Measurements from ENCODE around the gene SYF2.
"Not testable (repeated sequence)": the region's sequence is repeated elsewhere in the genome, so short reads cannot be mapped to it uniquely, and the experiment has no call there.

The SYF2 gene

DNA sequence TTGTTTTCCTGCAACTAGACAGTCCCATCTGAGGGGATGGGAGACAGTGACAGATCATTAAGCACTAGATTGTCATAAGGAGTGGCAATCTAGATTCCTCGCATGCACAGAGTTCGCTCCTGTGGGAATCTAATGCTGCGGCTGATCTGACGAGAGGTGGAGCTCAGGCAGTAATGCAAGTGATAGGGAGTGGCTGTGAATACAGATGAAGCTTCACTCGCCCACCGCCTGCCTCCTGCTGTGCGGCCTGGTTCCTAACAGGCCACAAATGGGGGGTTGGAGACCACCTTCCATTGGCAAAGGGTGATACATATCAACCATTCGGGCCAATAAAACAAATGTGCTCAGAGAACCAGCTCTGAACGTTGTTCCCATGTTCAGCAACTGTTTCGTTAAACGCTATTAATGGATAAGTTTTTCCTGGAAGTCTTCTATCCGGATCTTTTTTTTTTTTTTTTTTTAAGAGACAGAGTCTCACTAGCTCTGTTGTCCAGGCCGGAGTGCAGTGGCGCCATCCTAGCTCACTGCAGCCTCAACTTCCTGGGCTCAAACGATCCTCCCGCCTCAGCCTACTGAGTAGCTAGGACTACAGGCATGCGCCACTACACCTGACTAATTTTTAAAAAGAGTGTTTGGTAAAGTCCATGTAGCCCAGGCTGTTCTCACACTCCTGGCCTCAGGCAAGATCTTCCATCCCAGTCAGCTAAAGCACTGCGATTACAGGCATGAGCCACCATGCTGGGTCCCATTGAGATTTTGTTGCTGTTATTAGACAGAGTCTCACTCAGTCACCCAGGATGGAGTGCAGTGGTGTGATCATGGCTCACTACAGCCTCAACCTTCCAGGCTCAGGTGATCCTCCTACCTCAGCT is 23.6 kb upstream of the SYF2 start:
- Histone ChIP-seq H3K36me3 (ENCODE audit: insufficient read depth, low read length) (no peaks in the 10 kb centered on the region), H3K4me1 (ENCODE audit: insufficient read depth, low read length) (peaks cover 6% of the 10 kb centered on the region; the same call in 1 of the 2 replicates), H3K9ac (ENCODE audit: low read depth, low read length) (no peak overlapping the region), H3K9me3 (ENCODE audit: control insufficient read depth, insufficient read depth, low read length) (no peaks in the 10 kb centered on the region)

DNA sequence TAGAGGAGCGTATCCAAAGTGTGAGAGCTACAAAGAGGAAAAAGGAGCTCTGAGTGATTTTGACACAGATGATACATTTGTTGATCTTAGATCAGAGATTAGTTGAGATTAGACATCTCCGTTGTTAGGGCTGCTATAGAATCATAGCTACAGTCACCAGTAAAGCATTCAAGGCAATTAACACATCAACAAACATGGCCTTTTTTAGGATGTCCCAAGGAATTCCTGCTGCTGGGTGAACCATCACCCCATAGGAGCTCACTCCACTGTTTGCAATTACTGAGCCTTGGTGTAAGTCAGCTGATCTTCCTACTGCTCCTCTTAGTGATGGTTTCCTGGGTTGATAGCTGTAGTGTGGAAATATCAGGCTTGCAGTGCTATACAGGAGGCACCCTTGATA is 21.6 kb upstream of the SYF2 start:
- H3K9ac ChIP-seq (ENCODE audit: low read depth, low read length) = no peak overlapping the region

DNA sequence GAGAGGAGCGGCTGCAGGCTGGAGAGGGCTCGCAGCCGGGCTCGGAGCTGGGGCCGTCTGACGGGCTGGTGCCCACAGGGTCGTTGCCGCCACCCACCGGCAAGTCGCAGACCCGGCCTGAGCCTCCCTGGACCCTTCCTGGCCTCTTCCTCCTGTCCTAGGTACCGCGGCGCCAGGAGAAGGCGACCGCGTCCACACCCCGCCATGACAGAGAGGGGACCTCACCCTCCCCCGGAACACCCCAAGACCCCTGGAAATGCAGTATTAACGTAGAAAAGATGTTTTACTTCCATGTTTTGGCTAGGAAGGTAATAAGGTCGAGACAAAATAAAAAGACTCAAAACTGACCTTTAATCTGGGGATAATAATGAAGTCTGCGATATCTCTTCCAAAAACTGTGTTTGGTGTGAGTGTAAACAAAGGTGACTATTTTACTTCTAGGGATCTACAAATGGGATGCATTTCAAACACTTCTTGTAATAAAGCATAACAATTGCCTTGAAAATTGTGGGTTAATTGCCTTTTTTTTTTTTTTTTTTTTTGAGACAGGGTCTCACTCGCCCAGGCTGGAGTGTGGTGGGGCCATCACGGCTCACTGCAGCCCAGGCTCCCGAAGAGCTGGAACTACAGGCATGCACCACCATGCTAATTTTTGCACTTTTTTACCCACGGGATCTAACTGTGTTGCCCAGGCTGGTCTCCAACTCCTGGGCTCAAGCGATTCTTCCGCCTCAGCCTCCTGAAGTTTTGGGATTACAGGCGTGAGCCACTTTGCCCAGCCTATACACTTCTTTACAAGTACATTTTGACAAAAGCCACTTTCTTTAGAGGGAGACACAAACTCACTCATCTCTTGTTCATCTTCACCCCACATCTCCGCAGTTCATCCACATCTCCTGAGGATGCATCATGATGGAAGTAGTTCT is 15.8 kb upstream of the SYF2 start:
- H3K36me3 ChIP-seq (ENCODE audit: insufficient read depth, low read length) = peaks cover 14% of the 10 kb centered on the region
- H3K9me3 ChIP-seq (ENCODE audit: control insufficient read depth, insufficient read depth, low read length) = no peaks in the 10 kb centered on the region
- peak overlapping the region; percentile 98 for H3K9ac ChIP-seq (ENCODE audit: low read depth, low read length)
- H3K4me1 ChIP-seq (ENCODE audit: insufficient read depth, low read length) = peaks cover 3% of the 10 kb centered on the region; the same call in 1 of the 2 replicates

More for the DNA sequence above, 21.6 kb upstream of the SYF2 start:
- Histone ChIP-seq H3K4me1 (ENCODE audit: insufficient read depth, low read length) (peaks cover 6% of the 10 kb centered on the region; the same call in 1 of the 2 replicates), H3K36me3 (ENCODE audit: insufficient read depth, low read length) (no peaks in the 10 kb centered on the region), H3K9me3 (ENCODE audit: control insufficient read depth, insufficient read depth, low read length) (no peaks in the 10 kb centered on the region)

DNA sequence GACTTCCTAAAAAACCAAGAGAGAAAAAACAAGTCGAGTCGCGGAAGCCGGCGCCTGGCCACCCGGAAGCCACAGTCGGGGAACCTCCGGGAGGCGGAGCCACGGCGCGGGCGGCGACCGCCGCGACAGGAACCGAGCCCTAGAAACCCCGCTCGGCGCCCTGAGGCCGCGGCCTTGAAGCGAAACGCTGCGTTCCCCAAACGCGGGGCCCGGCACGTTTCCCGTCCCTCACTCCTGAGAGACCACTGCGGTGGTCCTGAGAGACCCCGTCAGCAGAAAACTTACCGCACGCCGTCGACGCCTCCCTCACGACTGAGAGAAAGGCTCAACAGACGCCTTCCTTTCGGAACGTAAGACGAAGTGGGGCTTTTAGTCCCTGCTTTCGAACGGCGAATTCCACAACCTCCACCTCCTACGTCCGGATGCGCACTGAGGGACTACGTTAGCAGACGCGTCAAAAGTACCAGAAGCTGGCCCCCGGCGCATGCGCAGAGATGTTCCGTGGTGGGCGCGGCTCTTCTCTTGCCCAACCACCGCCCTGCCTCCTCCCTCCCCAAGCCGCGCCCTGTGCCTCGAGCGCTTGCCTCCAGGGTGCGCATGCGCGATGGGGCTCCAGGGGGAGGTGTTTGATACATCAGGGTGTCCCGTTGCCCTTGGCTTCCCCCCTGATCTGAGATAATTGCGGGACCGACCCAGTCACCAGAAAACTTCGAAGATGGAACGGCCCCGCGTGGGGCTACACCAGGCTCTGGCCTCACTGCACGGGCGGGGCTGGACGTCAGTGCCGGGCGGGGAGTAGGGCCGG is 14.9 kb upstream of the SYF2 start, which contains the start of gene RSRP1:
RSRP1 (minus strand) TSS at position 431 of the 805 bp plus-strand sequence. CDS start 491 bp downstream, outside the sequence.
- H3K9me3 ChIP-seq (ENCODE audit: control insufficient read depth, insufficient read depth, low read length) = no peaks in the 10 kb centered on the region
- H3K36me3 ChIP-seq (ENCODE audit: insufficient read depth, low read length) = peaks cover 14% of the 10 kb centered on the region
- H3K4me1 ChIP-seq (ENCODE audit: insufficient read depth, low read length) = peaks cover 3% of the 10 kb centered on the region; the same call in 1 of the 2 replicates
- H3K9ac ChIP-seq (ENCODE audit: low read depth, low read length) = peak within 1 kb of the TSS; percentile 98

DNA sequence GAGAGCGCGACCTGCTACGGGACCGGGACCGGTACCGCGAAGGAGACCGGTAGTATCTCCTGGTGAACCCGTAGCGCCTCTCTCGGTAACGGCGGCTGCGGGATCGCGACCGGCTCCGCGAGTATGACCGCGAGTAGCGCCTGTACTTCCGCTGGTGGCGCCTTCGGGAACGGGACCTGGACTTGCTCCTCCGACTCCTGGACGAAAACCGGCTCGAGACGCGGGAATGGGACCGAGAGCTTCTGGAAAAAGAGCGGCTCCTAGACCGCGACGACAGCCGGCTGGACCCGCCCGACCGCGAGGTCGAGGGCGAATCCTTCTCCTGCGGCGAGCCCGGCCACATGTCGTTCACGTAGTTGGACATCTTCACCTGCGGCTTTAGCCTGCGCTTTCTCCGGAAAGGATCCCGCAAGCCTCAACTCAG is 14.3 kb upstream of the SYF2 start:
- H3K4me1 ChIP-seq (ENCODE audit: insufficient read depth, low read length) = peaks cover 3% of the 10 kb centered on the region; the same call in 1 of the 2 replicates
- H3K9me3 ChIP-seq (ENCODE audit: control insufficient read depth, insufficient read depth, low read length) = no peaks in the 10 kb centered on the region
- H3K36me3 ChIP-seq (ENCODE audit: insufficient read depth, low read length) = peaks cover 14% of the 10 kb centered on the region
- H3K9ac ChIP-seq (ENCODE audit: low read depth, low read length) = peak overlapping the region; percentile 98

DNA sequence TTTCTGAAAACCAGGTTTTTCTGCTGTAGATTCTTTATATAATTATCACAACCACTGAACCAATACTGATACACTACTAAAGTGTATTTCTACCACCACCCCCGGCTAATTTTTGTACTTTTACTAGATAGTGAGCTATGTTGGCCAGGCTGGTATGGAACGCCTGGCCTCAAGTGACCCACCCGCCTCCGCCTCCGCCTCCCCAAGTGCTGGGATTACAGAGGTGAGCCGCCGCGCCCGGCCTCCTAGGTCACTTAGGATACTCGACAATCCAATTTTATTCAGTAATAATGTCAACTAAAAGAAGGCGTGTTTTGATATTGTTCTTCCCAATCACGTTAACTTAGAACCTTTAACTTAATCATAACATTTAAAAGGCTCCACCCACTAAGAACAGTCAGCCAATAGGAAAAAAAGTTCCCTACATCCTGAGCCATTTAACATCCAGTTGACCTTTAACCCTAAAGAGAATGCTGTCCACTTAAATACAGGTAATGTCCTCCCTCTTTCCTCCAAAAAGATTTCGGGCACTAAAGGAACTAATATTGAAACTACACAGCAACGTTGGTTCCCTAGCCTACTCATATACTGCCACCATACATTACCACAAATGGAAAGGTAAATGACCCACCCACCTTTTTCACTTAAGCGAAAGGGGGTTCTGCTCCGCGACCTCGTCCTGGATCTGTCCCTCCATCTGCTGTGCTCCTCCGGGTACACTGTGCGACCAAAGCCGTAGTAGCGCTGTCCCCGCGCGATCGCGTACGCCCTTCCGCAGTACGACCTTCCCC is 13.7 kb upstream of the SYF2 start:
- Histone ChIP-seq H3K36me3 (ENCODE audit: insufficient read depth, low read length) (peaks cover 14% of the 10 kb centered on the region), H3K9me3 (ENCODE audit: control insufficient read depth, insufficient read depth, low read length) (no peaks in the 10 kb centered on the region), H3K4me1 (ENCODE audit: insufficient read depth, low read length) (peaks cover 3% of the 10 kb centered on the region; the same call in 1 of the 2 replicates), H3K9ac (ENCODE audit: low read depth, low read length) (peak overlapping the region; percentile 98)

DNA sequence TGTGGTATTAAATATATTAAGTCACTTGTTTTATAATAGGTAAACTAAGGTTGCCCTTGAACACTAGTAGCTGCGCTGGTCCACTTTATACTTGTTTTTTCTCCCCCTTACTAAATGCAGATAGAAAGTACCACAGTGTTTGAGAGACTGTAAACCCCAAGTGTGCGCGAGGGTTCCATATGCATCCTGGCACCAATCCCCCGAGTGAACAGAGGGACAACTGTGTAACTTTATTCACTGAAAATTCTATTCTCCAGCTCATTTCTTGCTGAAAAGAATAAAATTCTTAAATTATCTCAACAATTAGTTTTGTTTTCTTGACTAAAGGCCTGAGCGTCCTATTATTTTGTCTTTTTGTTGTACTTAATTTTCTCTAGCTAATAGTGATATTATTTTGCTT is 13.1 kb upstream of the SYF2 start:
- peaks cover 14% of the 10 kb centered on the region for H3K36me3 ChIP-seq (ENCODE audit: insufficient read depth, low read length)
- H3K9ac ChIP-seq (ENCODE audit: low read depth, low read length) = no peak overlapping the region; the same call in 1 of the 2 replicates
- peaks cover 7% of the 10 kb centered on the region for H3K4me1 ChIP-seq (ENCODE audit: insufficient read depth, low read length)
- no peaks in the 10 kb centered on the region for H3K9me3 ChIP-seq (ENCODE audit: control insufficient read depth, insufficient read depth, low read length)

DNA sequence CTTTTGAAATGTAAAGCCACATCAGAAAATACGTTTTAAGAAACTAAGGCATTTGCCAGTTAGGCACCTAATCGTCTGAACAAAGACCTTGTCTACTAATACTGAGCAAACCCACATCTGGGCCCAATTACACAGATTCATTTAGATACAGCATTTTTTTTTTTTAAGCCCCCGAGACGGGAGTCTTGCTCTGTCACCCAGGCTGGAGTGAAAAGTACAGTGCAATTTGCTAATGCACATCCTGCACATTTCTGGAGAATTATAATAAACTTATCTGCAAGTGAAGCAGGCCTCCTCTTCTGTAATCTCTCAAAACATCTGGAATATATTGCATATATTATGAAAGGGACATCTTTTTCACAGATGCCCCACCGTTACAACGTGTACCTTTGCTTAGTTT is 11.6 kb upstream of the SYF2 start:
- H3K4me1 ChIP-seq (ENCODE audit: insufficient read depth, low read length) = peaks cover 8% of the 10 kb centered on the region
- no peak overlapping the region for H3K9ac ChIP-seq (ENCODE audit: low read depth, low read length)
- H3K36me3 ChIP-seq (ENCODE audit: insufficient read depth, low read length) = peaks cover 14% of the 10 kb centered on the region
- no peaks in the 10 kb centered on the region for H3K9me3 ChIP-seq (ENCODE audit: control insufficient read depth, insufficient read depth, low read length)

DNA sequence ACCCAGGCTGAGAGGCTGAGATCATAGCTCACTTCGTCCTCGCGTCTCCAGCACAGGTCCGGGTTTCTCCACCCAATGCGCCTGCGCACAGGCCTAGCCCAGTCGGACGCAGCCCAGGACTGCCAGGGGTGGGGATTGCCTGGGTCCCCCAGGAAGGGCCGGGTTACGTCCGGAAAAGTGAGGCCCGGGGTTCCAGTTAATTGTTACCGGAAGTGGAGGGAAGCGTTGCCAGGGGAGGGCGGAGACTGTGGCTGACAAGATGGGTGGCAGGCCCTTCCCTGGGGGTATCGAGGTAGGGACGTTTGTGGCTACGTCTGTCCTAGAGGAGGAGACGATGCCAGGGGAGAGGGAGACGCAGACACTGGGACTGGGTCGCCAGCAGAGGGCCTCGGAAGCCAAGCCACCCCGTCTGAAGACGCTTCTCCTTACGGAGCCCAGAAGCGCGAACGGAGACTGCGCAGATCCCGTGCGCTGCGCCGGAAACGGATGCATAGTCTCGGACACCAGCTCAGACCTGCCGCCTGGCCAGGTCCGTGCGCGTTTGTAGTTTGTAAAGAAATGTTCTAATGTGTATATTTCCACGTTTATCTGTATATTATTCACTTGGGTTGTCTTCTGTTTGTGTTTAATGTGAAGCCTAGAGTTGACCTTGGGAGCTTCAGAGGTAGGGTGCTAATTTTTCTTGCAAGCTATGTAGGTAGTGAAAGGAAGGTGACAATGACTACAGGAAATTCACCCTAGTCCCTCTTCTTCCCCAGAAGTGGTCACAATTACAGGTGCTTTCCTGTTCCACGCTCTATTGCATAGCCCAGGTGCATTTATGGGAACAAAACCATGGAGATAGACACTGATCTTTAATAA is 7.6 kb upstream of the SYF2 start:
- peak overlapping the region; percentile 51 for H3K9ac ChIP-seq (ENCODE audit: low read depth, low read length)
- H3K9me3 ChIP-seq (ENCODE audit: control insufficient read depth, insufficient read depth, low read length) = no peaks in the 10 kb centered on the region
- peaks cover 4% of the 10 kb centered on the region; the same call in 1 of the 2 replicates for H3K4me1 ChIP-seq (ENCODE audit: insufficient read depth, low read length)
- peaks cover 7% of the 10 kb centered on the region for H3K36me3 ChIP-seq (ENCODE audit: insufficient read depth, low read length)

DNA sequence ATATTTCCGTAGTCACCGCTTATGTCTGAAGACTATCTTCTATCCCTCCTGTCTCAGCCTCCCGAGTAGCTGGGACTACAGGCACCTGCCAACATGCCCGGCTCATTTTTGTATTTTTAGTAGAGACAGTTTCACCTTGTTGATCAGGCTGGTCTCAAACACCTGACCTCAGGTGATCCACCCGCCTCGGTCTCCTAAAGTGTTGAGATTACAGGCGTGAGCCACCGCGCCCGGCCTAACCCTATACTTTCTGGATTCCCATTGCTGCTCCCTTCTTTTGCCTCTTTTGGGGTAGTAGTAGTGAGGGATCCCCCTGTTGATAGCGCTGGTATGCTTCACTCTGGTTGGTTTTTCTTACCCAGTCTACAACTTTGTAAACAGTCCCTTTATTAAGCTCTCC is 5.7 kb upstream of the SYF2 start:
- H3K4me1 ChIP-seq (ENCODE audit: insufficient read depth, low read length) = peaks cover 7% of the 10 kb centered on the region
- no peaks in the 10 kb centered on the region for H3K36me3 ChIP-seq (ENCODE audit: insufficient read depth, low read length)
- H3K9me3 ChIP-seq (ENCODE audit: control insufficient read depth, insufficient read depth, low read length) = no peaks in the 10 kb centered on the region
- no peak overlapping the region for H3K9ac ChIP-seq (ENCODE audit: low read depth, low read length)

DNA sequence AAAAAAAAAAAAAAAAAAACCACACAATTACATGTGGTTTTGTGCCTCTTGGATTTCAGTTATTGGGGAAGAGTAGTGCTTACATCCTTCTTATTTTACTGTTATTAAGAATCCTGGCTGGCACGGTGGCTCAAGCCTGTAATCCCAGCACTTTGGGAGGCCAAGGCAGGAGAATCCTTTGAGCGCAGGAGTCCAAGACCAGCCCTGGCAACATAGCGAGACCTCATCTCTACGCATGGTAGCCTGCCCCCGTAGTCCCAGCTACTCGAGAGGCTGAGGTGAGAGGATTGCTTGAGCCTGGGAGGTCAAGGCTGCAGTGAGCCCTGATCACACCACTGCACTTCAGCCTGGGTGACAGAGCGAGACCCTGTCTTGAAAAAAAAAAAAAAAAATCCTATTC is 4.0 kb upstream of the SYF2 start:
- not testable (repeated sequence) for H3K9me3 ChIP-seq (ENCODE audit: control insufficient read depth, insufficient read depth, low read length); H3K4me1 ChIP-seq (ENCODE audit: insufficient read depth, low read length); H3K36me3 ChIP-seq (ENCODE audit: insufficient read depth, low read length); H3K9ac ChIP-seq (ENCODE audit: low read depth, low read length)

DNA sequence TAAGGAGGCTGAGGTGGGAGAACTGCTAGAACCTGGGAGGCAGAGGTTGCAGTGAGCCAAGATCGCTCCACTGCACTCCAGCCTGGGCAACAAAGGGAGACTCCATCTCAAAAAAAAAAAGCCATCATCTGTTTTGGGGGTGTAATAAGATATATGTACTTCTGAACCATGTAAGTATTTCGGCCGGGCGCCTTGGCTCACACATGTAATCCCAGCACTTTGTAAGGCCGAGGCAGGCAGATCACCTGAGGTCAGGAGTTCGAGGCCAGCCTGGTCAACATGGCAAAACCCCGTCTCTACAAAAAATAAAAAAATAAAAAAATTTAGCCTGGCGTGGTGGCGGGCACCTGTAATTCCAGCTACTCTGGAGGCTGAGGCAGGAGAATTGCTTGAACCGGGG is 3.1 kb upstream of the SYF2 start:
- not testable (repeated sequence) for H3K36me3 ChIP-seq (ENCODE audit: insufficient read depth, low read length); H3K9me3 ChIP-seq (ENCODE audit: control insufficient read depth, insufficient read depth, low read length); H3K9ac ChIP-seq (ENCODE audit: low read depth, low read length); H3K4me1 ChIP-seq (ENCODE audit: insufficient read depth, low read length)
